HepG2 (cell line): ENCODE measurements around the gene TWF1. TPM values are rescaled to one million over a fixed set of nuclear protein-coding genes. Genes with fewer than 3 reads are reported as not detected.

Experiments
- ARID2 ChIP-seq: sonication (generic); formaldehyde crosslinking; IDR thresholded peaks from 2 replicates; pipeline ENCODE4 v1.8.1; 2022; ENCODE audit warnings: mild to moderate bottlenecking, missing genetic modification reagents, borderline replicate concordance
- ASH2L ChIP-seq: fragments of 300-600, 200-600 bp; sonication (generic); IDR thresholded peaks from 2 replicates; pipeline ENCODE4 v1.7.0; 2017; ENCODE audit warnings: low read depth, mild to moderate bottlenecking, moderate library complexity, mixed read lengths, low read length; ENCODE audit not compliant: insufficient read length
- BATF2 ChIP-seq: sonication (generic); formaldehyde crosslinking; IDR thresholded peaks from 2 replicates; pipeline ENCODE4 v1.8.0; 2022; ENCODE audit warnings: mild to moderate bottlenecking, missing genetic modification reagents, moderate library complexity
- KAT2B ChIP-seq: fragments of 150-350 bp; IDR thresholded peaks from 2 replicates; pipeline ENCODE4 v1.6.1; 2014; ENCODE audit warnings: low read depth, low read length, borderline replicate concordance
- RXRB ChIP-seq: IDR thresholded peaks from 2 replicates; pipeline ENCODE4 v1.6.1; 2016; ENCODE audit warnings: borderline replicate concordance, missing genetic modification reagents, missing compliant biosample characterization
- SNAPC4 ChIP-seq: sonication (generic); formaldehyde crosslinking; IDR thresholded peaks from 2 replicates; pipeline ENCODE4 v1.4.0; 2020; ENCODE audit warnings: mild to moderate bottlenecking, missing genetic modification reagents
- SSRP1 ChIP-seq: IDR thresholded peaks from 2 replicates; pipeline ENCODE4 v1.6.1; 2016; ENCODE audit warnings: control low read depth
- ZBTB2 ChIP-seq: sonication (generic); formaldehyde crosslinking; IDR thresholded peaks from 2 replicates; pipeline ENCODE4 v1.8.0; 2022; ENCODE audit warnings: low read depth, missing genetic modification reagents
- ZFP62 ChIP-seq: sonication (generic); formaldehyde crosslinking; IDR thresholded peaks from 2 replicates; pipeline ENCODE4 v1.4.0; 2020; ENCODE audit warnings: missing genetic modification reagents
- ZIK1 ChIP-seq: sonication (generic); formaldehyde crosslinking; IDR thresholded peaks from 2 replicates; pipeline ENCODE4 v1.5.0; 2020; ENCODE audit warnings: mild to moderate bottlenecking, low read depth, missing genetic modification reagents, borderline replicate concordance
- ZNF124 ChIP-seq: sonication (generic); formaldehyde crosslinking; IDR thresholded peaks from 2 replicates; pipeline ENCODE4 v1.4.0; 2020; ENCODE audit warnings: missing genetic modification reagents
- ZNF432 ChIP-seq: sonication (generic); formaldehyde crosslinking; IDR thresholded peaks from 2 replicates; pipeline ENCODE4 v1.5.0; 2020; ENCODE audit warnings: missing genetic modification reagents, mild to moderate bottlenecking, borderline replicate concordance
- polyA plus RNA-seq, 8 experiments: library from polyadenylated mRNA; depleted of rRNA in 3 of 8; stranded (reverse) in 7 of 8; unstranded in 1 of 8; fragments of >200 nt; fragmentation: Illumina TruSeq in 4 of 8; extraction: Trizol in 4 of 8; gene quantifications; 2 replicates each; pipeline versions ENCODE4 v1.2.1 to v1.2.3, GENCODE V29; 2011 to 2016; ENCODE audit warnings: low read depth in 4 of 8, missing spikeins in 1 of 8, mixed read lengths in 1 of 8; ENCODE audit not compliant: insufficient read depth in 1 of 8
- total RNA-seq, 5 experiments: library from RNA; depleted of rRNA; stranded (reverse); fragments of >200 nt; fragmentation: Illumina TruSeq; extraction: Trizol; gene quantifications; 2 replicates each; pipeline ENCODE4 v1.2.3, GENCODE V29; 2016; ENCODE audit warnings: low read depth in 1 of 5
- TF ChIP-seq, protein P1 (sequence below): sonication (generic); formaldehyde crosslinking; conservative IDR thresholded peaks from 2 replicates; pipeline ENCODE4 v1.4.0; 2020; ENCODE audit warnings: mild to moderate bottlenecking, missing genetic modification reagents, moderate library complexity
- TF ChIP-seq, protein P2 (sequence below): sonication (generic); formaldehyde crosslinking; IDR thresholded peaks from 2 replicates; pipeline ENCODE4 v1.5.0; 2020; ENCODE audit warnings: mild to moderate bottlenecking, missing genetic modification reagents

The TWF1 gene
- total and polyA plus RNA-seq, 2 of the 13 experiments (the other 11 are each of a cell fraction or from before 2014, with no cell fraction given) = 32.3 to 85.5 TPM

- TF ChIP-seq ZBTB2 (CRISPR knock-in tag) (peak; percentile 42; the same call in 1 of the 2 replicates), ZIK1 (CRISPR knock-in tag) (no peak), SSRP1 (CRISPR knock-in tag) (no peak), RXRB (CRISPR knock-in tag) (no peak), ZNF124 (no peak), BATF2 (peak; percentile 76), ARID2 (CRISPR knock-in tag) (0 out of 2 replicates have a peak, but pooled peaks have one; percentile 39), ZNF432 (CRISPR knock-in tag) (no peak), SNAPC4 (CRISPR knock-in tag) (no peak), KAT2B (no peak), ASH2L (peak; percentile 78), ZFP62 (CRISPR knock-in tag) (no peak)
- TF ChIP-seq, protein P1, sequence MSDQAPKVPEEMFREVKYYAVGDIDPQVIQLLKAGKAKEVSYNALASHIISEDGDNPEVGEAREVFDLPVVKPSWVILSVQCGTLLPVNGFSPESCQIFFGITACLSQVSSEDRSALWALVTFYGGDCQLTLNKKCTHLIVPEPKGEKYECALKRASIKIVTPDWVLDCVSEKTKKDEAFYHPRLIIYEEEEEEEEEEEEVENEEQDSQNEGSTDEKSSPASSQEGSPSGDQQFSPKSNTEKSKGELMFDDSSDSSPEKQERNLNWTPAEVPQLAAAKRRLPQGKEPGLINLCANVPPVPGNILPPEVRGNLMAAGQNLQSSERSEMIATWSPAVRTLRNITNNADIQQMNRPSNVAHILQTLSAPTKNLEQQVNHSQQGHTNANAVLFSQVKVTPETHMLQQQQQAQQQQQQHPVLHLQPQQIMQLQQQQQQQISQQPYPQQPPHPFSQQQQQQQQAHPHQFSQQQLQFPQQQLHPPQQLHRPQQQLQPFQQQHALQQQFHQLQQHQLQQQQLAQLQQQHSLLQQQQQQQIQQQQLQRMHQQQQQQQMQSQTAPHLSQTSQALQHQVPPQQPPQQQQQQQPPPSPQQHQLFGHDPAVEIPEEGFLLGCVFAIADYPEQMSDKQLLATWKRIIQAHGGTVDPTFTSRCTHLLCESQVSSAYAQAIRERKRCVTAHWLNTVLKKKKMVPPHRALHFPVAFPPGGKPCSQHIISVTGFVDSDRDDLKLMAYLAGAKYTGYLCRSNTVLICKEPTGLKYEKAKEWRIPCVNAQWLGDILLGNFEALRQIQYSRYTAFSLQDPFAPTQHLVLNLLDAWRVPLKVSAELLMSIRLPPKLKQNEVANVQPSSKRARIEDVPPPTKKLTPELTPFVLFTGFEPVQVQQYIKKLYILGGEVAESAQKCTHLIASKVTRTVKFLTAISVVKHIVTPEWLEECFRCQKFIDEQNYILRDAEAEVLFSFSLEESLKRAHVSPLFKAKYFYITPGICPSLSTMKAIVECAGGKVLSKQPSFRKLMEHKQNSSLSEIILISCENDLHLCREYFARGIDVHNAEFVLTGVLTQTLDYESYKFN (CRISPR knock-in tag) = no peak
- TF ChIP-seq, protein P2, sequence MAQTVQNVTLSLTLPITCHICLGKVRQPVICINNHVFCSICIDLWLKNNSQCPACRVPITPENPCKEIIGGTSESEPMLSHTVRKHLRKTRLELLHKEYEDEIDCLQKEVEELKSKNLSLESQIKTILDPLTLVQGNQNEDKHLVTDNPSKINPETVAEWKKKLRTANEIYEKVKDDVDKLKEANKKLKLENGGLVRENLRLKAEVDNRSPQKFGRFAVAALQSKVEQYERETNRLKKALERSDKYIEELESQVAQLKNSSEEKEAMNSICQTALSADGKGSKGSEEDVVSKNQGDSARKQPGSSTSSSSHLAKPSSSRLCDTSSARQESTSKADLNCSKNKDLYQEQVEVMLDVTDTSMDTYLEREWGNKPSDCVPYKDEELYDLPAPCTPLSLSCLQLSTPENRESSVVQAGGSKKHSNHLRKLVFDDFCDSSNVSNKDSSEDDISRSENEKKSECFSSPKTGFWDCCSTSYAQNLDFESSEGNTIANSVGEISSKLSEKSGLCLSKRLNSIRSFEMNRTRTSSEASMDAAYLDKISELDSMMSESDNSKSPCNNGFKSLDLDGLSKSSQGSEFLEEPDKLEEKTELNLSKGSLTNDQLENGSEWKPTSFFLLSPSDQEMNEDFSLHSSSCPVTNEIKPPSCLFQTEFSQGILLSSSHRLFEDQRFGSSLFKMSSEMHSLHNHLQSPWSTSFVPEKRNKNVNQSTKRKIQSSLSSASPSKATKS (CRISPR knock-in tag) = no peak
These were observed 29.7 kb upstream of the TWF1 start, which contains the start of gene TMEM117 (continued) for GRCh38 chr12:43835656-43836474.
